HTERT RPE-1 (cell line): Measurements from ENCODE around the gene SEMA3B.
"Not testable (repeated sequence)": the region's sequence is repeated elsewhere in the genome, so short reads cannot be mapped to it uniquely, and the experiment has no call there.

Source experiments
- in situ Hi-C: fragments of 300-500 bp; cut with MboI; formaldehyde crosslinking; loops from 4 replicates; pipeline ENCODE4 v1.14.3; 2020; ENCODE audit warnings: low sequenced_read_pairs

Gene SEMA3B

GRCh38 chr3:50271314-50271936 lies 2.5 kb downstream of the SEMA3B start:
- in situ Hi-C loops: no loop called here

DNA sequence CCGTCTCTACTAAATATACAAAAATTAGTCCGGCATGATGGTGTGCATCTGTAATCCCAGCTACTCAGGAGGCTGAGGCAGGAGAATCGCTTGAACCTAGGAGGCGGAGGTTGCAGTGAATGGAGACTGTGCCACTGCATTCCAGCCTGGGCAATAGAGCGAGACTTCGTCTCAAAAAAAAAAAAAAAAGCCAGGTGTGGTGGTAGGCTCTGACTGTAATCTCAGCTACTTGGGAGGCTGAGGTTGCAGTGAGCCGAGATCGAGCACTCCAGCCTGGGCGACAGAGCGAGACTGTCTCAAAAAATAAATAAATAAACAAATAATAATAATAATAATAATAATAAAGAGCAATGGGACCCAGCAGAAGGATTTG lies 3.6 kb downstream of the SEMA3B start:
- in situ Hi-C loops: not testable (repeated sequence)

- in situ Hi-C loops: no loop called here
Observed at GRCh38 chr3:50272911-50273688, 4.2 kb downstream of the SEMA3B start.

- in situ Hi-C loops: no loop called here
Observed at GRCh38 chr3:50273689-50274065, 4.7 kb downstream of the SEMA3B start.

- in situ Hi-C loops: no loop called here
Observed at GRCh38 chr3:50274371-50275104, 5.6 kb downstream of the SEMA3B start.

- in situ Hi-C loops: no loop called here
Observed at GRCh38 chr3:50275141-50275995, 6.4 kb downstream of the SEMA3B start.

- in situ Hi-C loops: no loop called here
Observed at GRCh38 chr3:50275996-50276761, 7.2 kb downstream of the SEMA3B start.

GRCh38 chr3:50276762-50277101 lies 7.8 kb downstream of the SEMA3B start:
- in situ Hi-C loops: no loop called here

- in situ Hi-C loops: no loop called here
Observed at GRCh38 chr3:50278123-50278879, 9.4 kb downstream of the SEMA3B start.

GRCh38 chr3:50278880-50279224 lies 9.9 kb downstream of the SEMA3B start, which contains the start of gene LSMEM2:
Gene LSMEM2, plus strand, starts transcription at chr3:50279087. Its CDS starts 27 bp downstream, at chr3:50279114.
- in situ Hi-C loops: no loop called here

DNA sequence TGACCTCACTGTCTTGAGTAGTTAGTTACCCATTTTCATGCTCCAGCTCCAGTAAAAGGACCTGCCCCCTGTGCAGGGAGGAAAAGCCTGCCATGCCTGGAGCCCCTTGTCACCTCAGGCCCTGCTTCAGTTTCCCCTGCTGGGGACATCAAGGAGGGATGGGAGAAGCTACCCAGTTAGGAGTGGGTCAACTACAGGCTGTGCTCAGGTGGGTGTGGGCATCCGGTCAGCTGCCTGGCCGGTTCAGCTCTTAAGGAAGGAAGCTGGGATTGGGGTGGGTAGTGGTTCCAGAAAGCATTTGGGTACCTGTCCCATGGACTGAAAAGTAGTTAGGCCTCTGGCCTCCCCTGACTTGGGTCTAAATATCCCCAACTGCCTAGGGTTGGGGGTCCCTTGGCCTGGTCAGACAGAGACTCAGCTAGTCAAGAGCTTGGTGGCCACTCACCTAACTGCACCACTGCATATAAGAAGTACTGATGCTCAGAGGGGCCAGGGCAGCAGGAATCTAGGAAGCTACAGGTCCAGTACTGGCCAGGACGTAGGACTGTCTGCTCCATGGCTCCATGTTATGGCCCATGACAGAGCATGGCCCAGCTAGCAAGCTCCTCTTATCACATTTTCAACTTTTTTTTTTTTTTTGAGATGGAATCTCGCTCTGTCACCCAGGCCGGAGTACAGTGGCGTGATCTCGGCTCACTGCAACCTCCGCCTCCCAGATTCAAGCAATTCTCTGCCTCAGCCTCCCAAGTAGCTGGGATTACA lies 10.5 kb downstream of the SEMA3B start:
- in situ Hi-C loops: no loop called here

- in situ Hi-C loops: not testable (repeated sequence)
Observed at GRCh38 chr3:50284121-50284520, 15.2 kb downstream of the SEMA3B start.

- in situ Hi-C loops: no loop called here
Observed at GRCh38 chr3:50286322-50287227, 17.6 kb downstream of the SEMA3B start.

- in situ Hi-C loops: no loop called here
Observed at GRCh38 chr3:50287262-50287661, 18.3 kb downstream of the SEMA3B start.

DNA sequence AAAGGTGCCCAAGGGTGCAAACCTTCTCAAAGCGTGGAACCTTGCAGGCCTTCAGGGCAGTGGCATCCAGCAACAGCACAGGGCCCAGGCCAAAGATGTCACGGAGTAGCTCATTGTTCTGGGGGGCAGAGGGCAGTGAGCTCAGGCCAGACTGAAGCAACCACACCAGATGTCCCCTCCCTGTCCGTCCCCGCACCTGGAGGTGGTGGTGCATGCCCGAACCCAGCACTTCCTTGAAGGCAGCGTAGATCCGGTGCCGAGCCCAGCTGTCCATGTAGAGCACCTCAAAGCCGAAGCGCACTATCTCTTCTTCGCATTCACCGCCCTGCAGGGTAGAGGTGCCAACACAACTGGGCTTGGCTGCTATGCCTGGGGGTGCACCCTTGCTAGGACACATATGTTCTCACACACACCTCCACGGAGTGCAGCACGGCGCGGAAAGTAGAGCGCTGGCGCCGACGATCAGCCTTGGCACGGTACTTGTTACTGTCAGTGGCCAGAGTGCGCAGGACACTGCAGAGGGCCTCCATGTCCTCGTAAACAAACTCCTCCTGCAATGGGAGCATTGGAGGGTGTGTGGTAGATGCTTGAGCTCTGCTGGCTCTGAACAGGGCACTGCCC lies 19.6 kb downstream of the SEMA3B start:
- in situ Hi-C loops: no loop called here

- in situ Hi-C loops: no loop called here
Observed at GRCh38 chr3:50289130-50289529, 20.2 kb downstream of the SEMA3B start.

DNA sequence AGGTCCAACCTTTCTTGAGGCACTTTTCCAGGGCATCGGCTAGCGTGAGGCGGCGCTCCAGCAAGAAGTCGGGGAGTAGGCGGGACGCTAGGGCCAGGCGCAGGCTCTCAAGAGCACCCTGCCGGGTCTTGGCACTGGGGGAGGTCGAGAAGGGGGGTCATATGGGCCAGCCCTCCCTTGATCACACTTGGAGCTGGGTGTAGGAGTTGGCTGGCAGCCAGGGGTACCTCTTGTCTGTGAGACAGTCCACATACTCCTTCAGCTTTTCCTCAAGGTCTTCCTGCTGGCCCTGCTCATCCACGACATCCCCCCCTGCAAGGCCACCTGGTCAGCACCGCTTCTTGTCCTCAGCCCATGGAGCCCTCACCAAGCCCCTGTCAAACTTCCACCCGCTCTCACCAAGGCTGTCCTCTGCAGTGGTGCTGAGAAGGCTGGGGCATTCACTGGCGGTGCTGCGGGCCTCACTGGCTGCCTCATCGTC lies 21.3 kb downstream of the SEMA3B start:
- in situ Hi-C loops: no loop called here
